SKM-1 treated with dmso at 0.1 percent for 144 hours (cell line): Measurements from ENCODE around the gene NTNG2.
"Not testable (repeated sequence)": the region's sequence is repeated elsewhere in the genome, so short reads cannot be mapped to it uniquely, and the experiment has no call there.

ENCODE experiments used
- DNase-seq: peaks from one replicate; lab custom pipeline; 2025; ENCODE audit not compliant: unreplicated experiment; lab: John Stamatoyannopoulos, UW

NTNG2 gene

DNA sequence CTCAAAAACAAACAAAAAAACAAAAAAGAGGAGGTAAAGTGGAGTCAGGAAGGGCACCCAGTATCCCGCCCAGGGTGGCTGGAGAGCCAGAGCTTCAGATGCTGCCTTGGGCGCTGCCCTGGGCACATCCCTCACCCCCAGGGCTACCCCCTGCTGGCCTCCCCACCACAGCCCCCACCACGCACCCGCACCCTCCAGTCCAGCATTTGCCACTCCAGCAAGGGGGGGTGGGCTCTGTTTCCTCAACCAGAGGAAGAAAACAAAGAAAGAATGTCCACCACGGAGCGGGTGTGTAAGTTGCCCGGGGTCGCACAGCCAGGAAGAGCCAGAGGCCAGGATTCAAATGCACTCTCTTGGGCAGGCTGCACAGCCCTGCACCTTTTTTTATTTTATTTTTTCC, 86.1 kb downstream of the NTNG2 start:
- DNase-seq: no peak

DNA sequence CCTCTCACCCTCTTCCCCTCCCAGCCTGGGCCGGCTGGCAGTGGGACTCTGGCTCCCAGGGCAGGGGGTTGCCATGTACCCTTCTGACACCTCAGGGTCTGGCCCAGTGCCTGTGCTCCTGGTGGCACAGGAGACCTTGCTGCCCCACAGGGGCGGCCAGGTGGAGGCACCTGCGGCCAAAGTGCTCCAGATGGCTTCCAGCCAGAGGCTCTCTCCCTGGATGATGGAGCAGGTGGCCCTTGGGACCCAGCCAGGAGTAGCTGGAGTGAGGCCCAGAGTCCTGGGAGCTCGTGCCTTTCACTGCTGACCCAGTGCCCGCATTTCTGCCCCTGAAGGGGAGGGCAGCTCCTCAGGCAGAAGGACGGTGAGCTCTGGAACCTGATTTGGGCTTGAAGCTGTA, 87.3 kb downstream of the NTNG2 start:
- DNase-seq: no peak

GRCh38 chr9:132249690-132250089, 87.8 kb downstream of the NTNG2 start:
- DNase-seq: no peak

GRCh38 chr9:132250324-132251262, 88.7 kb downstream of the NTNG2 start:
- no peak for DNase-seq

DNA sequence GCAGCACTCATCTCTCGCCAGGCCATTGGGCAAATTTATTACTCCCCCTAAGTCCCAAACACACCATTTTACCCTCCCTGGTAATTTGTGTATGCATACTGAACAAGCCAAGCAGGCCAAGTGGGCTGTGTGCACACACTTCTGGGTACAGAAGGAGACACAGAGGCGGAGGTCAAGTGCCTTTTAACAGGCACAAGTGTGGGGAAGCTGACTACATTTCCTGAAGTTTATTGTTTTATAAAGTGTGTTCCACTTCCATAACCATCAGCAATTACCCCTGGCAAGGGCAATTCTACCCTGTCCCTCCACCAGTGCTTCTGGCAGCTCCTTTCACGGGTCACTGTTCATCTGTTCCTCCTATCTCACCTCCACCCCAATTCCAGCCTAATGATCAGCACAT, 99.0 kb downstream of the NTNG2 start:
- no peak for DNase-seq

DNA sequence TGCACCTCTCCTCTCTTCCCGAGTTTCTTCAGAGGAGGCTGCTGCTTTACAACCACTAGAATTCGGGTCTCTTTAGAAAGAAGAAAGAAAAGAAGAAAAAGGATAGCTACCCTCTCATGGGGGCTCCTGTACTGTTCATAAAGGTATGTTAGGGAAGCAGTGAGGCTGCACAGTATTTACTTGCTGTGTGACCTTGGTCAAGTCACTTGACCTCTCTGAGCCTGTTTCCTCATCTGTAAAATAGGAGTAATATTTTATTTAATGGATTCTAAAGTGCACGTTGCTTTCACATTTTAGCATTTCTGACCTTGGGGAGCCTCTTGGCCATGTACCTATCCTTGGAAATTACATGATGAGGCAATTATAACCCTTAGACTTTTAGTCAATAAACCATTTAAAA, 104.2 kb downstream of the NTNG2 start:
- no peak for DNase-seq

- DNase-seq: no peak
Measured at GRCh38 chr9:132267660-132268059, 105.8 kb downstream of the NTNG2 start.

- peak; percentile 46 for DNase-seq
Measured at GRCh38 chr9:132268725-132269352, 107.0 kb downstream of the NTNG2 start.

DNA sequence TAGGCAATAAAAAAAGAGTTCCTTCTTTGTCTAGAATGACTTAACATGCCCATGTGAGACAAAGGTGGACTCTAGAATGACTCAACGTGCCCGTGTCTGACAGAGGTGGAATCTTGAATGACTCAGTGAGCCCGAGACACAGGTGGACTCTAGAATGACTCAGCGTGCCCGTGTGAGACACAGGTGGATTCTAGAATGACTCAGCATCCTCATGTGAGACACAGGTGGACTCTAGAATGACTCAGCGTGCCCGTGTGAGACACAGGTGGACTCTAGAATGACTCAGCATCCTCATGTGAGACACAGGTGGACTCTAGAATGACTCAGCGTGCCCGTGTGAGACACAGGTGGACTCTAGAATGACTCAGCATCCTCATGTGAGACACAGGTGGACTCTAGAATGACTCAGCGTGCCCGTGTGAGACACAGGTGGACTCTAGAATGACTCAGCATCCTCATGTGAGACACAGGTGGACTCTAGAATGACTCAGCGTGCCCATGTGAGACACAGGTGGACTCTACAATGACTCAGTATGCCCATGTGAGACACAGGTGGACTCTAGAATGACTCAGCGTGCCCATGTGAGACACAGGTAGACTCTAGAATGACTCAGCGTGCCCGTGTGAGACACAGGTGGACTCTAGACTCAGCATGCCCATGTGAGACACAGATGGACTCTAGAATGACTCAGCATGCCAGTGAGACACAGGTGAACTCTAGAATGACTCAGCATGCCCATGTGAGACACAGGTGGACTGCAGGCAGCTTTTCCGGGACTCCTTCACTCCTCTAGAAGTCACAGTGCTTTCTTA, 108.1 kb downstream of the NTNG2 start:
- not testable (repeated sequence) for DNase-seq

- DNase-seq: no peak
Measured at GRCh38 chr9:132274861-132275260, 113.0 kb downstream of the NTNG2 start.

DNA sequence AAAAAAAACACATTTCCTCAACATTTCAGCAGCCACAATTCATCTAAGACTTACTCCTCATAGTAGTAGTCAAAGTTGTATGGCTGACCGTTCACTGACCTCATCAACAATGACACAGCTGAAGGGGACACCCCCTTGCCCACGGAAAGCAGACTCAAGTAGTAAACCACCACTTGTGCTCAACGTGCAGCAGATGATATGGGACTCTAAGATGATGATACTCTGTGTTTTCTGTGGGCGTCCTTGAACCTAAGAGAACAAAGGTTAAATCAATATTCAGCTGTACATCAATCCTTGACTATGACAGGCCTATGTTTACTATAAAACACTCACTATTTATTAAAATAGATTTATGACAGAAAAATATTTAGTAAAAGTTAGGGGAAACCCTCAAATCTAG, 121.3 kb downstream of the NTNG2 start:
- DNase-seq: no peak

DNA sequence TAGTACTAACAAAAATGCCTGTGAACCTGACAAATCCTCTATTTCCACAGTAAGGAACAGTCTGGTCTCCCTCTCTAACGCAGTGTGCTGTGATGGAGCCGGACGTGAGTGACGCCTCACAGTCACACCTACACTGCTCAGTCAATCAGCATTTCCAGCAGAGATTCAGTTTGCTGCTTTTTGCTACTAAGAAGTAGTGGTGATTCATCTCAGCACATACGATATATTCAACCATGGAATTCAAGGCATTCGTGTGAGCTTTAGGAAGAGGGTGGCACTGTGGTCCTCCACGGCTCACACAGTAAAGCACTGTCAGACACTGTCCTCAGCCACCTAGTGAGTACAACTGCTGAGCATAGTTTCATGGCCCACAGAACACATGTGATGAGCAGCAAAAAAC, 122.0 kb downstream of the NTNG2 start:
- DNase-seq: no peak

DNA sequence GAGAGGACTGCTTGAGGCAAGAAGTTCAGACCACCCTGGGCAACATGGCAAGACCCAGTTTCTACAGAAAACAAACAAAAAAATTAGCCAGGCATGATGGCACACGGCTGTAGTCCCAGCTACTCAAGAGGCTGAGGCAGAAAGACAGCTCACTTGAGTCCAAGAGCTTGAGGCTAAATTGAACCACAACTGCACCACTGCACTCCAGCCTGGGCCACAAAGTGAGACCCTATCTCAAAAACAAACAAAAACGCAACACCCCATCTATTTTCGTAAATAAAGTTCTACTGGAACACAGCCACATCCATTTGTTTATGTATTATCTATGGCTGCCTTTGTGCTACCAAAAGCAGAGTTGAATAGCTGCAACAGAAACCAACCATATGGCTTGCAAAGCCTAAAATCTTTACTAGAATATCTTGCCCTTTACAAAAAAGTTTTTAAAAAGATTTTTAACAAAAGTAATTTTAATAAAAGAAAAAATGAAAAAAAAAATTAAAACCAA, 125.5 kb downstream of the NTNG2 start:
- DNase-seq: no peak

- DNase-seq: no peak
Measured at GRCh38 chr9:132288361-132288760, 126.5 kb downstream of the NTNG2 start.

GRCh38 chr9:132288966-132289365, 127.1 kb downstream of the NTNG2 start:
- no peak for DNase-seq

- DNase-seq: no peak
Measured at GRCh38 chr9:132293145-132293721, 131.4 kb downstream of the NTNG2 start.
